Prostate gland (tissue), 2 donors: ENCODE measurements around the gene SCN1A.

Experiments used
- CTCF ChIP-seq, 4 experiments: fragments of 200-600 bp in 2 of 4; fragments of 450-650 bp in 2 of 4; sonication (generic) in 2 of 4; IDR thresholded peaks; 1 replicate in 3 of 4; 2 replicates in 1 of 4; pipeline ENCODE4 v1.5.1; 2016 to 2019; ENCODE audit warnings: antibody characterized with exemption in 4 of 4, mild to moderate bottlenecking in 2 of 4, moderate library complexity in 2 of 4
- POLR2A ChIP-seq: fragments of 450-650 bp; IDR thresholded peaks from one replicate; pipeline ENCODE4 v1.6.1; 2016; ENCODE audit warnings: antibody characterized with exemption, mild to moderate bottlenecking

- TF ChIP-seq POLR2A (no peak), CTCF (IDR thresholded peaks at IDR 0.05) (no peak)
Observed at GRCh38 chr2:165953306-165953654, 174.5 kb downstream of the SCN1A start.
